GM12878 (cell line): ENCODE results near the gene SIRT7. TPM values are rescaled to one million over a fixed set of nuclear protein-coding genes. Genes with fewer than 3 reads are reported as not detected.
A peak's percentile ranks its signal among the peaks of the same experiment; 100 is the strongest.

Source experiments
- ATF2 ChIP-seq: IDR thresholded peaks from 2 replicates; pipeline ENCODE4 v1.6.1; 2012; ENCODE audit warnings: low read length, inconsistent platforms
- BACH1 ChIP-seq: fragments of 450-650 bp; IDR thresholded peaks from 2 replicates; pipeline ENCODE4 v1.6.1; 2017; ENCODE audit warnings: mild to moderate bottlenecking, borderline replicate concordance
- BHLHE40 ChIP-seq, 2 experiments: fragments of 450-650 bp in 1 of 2; IDR thresholded peaks; 2 replicates each; pipeline ENCODE4 v1.6.1; 2011 to 2017; ENCODE audit warnings: low read depth in 2 of 2, borderline replicate concordance in 1 of 2, improper control_type of control experiment in 1 of 2, low read length in 1 of 2, mild to moderate bottlenecking in 1 of 2
- CREM ChIP-seq: IDR thresholded peaks from 2 replicates; pipeline ENCODE4 v1.6.1; 2014; ENCODE audit warnings: antibody characterized with exemption, low read depth
- HDAC2 ChIP-seq: fragments of 200-600 bp; sonication (generic); IDR thresholded peaks from 2 replicates; pipeline ENCODE4 v1.6.1; 2017
- IKZF1 ChIP-seq: fragments of 450-650 bp; conservative IDR thresholded peaks from 2 replicates; pipeline ENCODE4 v1.6.1; 2017; ENCODE audit warnings: antibody characterized with exemption, mild to moderate bottlenecking
- IRF4 ChIP-seq: IDR thresholded peaks from 2 replicates; pipeline ENCODE4 v1.6.1; 2011; ENCODE audit warnings: low read depth, low read length
- MEF2B ChIP-seq: fragments of 450-650 bp; IDR thresholded peaks from 2 replicates; pipeline ENCODE4 v1.6.1; 2018; ENCODE audit warnings: mild to moderate bottlenecking, moderate library complexity; ENCODE audit not compliant: partially characterized antibody, poor library complexity, severe bottlenecking
- MLLT1 ChIP-seq: fragments of 450-650 bp; IDR thresholded peaks from 2 replicates; pipeline ENCODE4 v1.6.1; 2016; ENCODE audit warnings: mild to moderate bottlenecking
- MTA2 ChIP-seq: fragments of 450-650 bp; IDR thresholded peaks from 2 replicates; pipeline ENCODE4 v1.6.1; 2016; ENCODE audit warnings: low read depth, mild to moderate bottlenecking, moderate library complexity
- PAX5 ChIP-seq: IDR thresholded peaks from 2 replicates; pipeline ENCODE4 v1.6.1; 2011; ENCODE audit warnings: low read depth, low read length, borderline replicate concordance
- PAX8 ChIP-seq: fragments of 450-650 bp; IDR thresholded peaks from 2 replicates; pipeline ENCODE4 v1.6.1; 2017; ENCODE audit warnings: mild to moderate bottlenecking, moderate library complexity
- PKNOX1 ChIP-seq: fragments of 450-650 bp; IDR thresholded peaks from 2 replicates; pipeline ENCODE4 v1.6.1; 2016; ENCODE audit warnings: mild to moderate bottlenecking
- POLR2AphosphoS2 ChIP-seq: IDR thresholded peaks from 2 replicates; pipeline ENCODE4 v1.6.1; 2011; ENCODE audit warnings: low read depth, mild to moderate bottlenecking, low read length, improper control_type of control experiment, moderate library complexity
- RB1 ChIP-seq: fragments of 450-650 bp; formaldehyde crosslinking; IDR thresholded peaks from 2 replicates; pipeline ENCODE4 v1.6.1; 2017; ENCODE audit warnings: mild to moderate bottlenecking, borderline replicate concordance
- RELB ChIP-seq: fragments of 450-650 bp; IDR thresholded peaks from 2 replicates; pipeline ENCODE4 v1.6.1; 2017; ENCODE audit warnings: low read depth, mild to moderate bottlenecking, moderate library complexity
- SMAD5 ChIP-seq: IDR thresholded peaks from 2 replicates; pipeline ENCODE4 v1.6.1; 2016; ENCODE audit warnings: antibody characterized with exemption, low read depth
- STAT3 ChIP-seq: IDR thresholded peaks from 2 replicates; pipeline ENCODE4 v1.6.1; 2011; ENCODE audit warnings: low read depth, low read length, improper control_type of control experiment
- polyA plus RNA-seq, 11 experiments: library from polyadenylated mRNA; depleted of rRNA in 4 of 11; unstranded in 6 of 11; stranded (reverse) in 5 of 11; fragments of >200 nt; fragmentation: Nextera tagmentation in 4 of 11; fragmentation: Illumina TruSeq in 1 of 11; extraction: Ambion mirVana in 4 of 11; extraction: Trizol in 1 of 11; gene quantifications; 1 replicate in 1 of 11; 2 replicates in 10 of 11; pipeline versions ENCODE4 v1.2.1 to v1.2.3, GENCODE V29; 2011 to 2016; ENCODE audit warnings: inconsistent platforms in 2 of 11, missing spikeins in 2 of 11, low read depth in 1 of 11
- total RNA-seq, 4 experiments: library from RNA; depleted of rRNA in 3 of 4; stranded (reverse); fragments of >200 nt in 3 of 4; fragmentation: Illumina TruSeq in 1 of 4; extraction: Trizol in 1 of 4; gene quantifications; 2 replicates each; pipeline versions ENCODE4 v1.2.1 to v1.2.3, GENCODE V29; 2013 to 2021
- TF ChIP-seq, protein P1 (sequence below): fragments of 450-650 bp; IDR thresholded peaks from 2 replicates; pipeline ENCODE4 v1.6.1; 2018; ENCODE audit warnings: borderline replicate concordance, mild to moderate bottlenecking; ENCODE audit not compliant: partially characterized antibody

Gene SIRT7
- total and polyA plus RNA-seq, 10 of the 15 experiments (the other 5 are each of a cell fraction or from before 2014, with no cell fraction given): 1.2 to 56.2 (median 22.7) TPM

DNA sequence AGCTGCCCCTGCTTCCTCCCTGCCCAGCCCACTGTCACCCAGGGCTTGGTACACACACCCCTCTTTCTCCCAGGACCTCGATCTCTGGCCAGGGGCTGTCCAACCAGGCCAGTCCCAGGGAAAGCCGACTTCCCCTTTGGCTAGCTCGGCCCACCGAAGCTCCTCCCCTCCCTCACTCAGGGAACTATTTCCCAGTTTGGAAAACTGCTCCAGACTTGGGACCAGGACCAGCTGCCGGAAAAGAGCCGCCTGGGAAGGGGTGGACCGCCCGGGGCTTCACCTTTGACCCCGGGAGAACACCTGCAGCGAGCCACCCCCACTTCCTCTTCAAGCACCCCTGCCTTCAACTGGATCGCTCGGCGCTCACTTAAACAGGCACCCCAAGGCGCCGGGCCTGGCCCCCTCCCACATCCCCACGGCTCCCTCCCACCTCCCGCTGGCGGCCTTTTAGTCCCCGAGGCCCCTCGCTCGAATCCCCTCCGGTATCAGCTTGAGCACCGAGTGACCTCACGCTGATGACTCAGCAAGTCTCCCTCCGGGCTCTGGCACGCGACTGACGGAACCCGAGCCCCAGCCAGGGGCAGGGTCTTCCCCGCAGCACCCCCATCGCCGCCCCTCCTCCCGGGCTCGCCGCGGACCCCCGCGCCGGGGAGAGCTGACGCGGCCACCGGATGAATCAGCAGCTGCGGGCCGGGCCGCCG, 8.6 kb upstream of the SIRT7 start (continued):
- peak; percentile 91 for TF ChIP-seq MLLT1
- no peak for TF ChIP-seq PAX8
- peak; percentile 32; the same call in 1 of the 2 replicates for TF ChIP-seq MTA2
- TF ChIP-seq PAX5: peak; percentile 46; the same call in 1 of the 2 replicates
- no peak for TF ChIP-seq HDAC2
- no peak for TF ChIP-seq RB1
- TF ChIP-seq IRF4: no peak
- TF ChIP-seq PKNOX1: no peak
- peak; percentile 10; the same call in 1 of the 2 replicates for TF ChIP-seq CREM
- peak; percentile 74 for TF ChIP-seq IKZF1
- 0 out of 2 replicates have a peak, but pooled peaks have one; percentile 25 for TF ChIP-seq RELB
- TF ChIP-seq MEF2B: no peak
- TF ChIP-seq SMAD5: no peak
- peak; percentile 87 for TF ChIP-seq BACH1
- TF ChIP-seq, protein P1, sequence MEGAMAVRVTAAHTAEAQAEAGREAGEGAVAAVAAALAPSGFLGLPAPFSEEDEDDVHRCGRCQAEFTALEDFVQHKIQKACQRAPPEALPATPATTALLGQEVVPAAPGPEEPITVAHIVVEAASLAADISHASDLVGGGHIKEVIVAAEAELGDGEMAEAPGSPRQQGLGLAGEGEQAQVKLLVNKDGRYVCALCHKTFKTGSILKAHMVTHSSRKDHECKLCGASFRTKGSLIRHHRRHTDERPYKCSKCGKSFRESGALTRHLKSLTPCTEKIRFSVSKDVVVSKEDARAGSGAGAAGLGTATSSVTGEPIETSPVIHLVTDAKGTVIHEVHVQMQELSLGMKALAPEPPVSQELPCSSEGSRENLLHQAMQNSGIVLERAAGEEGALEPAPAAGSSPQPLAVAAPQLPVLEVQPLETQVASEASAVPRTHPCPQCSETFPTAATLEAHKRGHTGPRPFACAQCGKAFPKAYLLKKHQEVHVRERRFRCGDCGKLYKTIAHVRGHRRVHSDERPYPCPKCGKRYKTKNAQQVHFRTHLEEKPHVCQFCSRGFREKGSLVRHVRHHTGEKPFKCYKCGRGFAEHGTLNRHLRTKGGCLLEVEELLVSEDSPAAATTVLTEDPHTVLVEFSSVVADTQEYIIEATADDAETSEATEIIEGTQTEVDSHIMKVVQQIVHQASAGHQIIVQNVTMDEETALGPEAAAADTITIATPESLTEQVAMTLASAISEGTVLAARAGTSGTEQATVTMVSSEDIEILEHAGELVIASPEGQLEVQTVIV: no peak
- TF ChIP-seq STAT3: no peak
- TF ChIP-seq BHLHE40 (IDR thresholded peaks at IDR 0.05; ENCODE audit: borderline replicate concordance in 1 of 2, low read depth in 2 of 2, low read length in 1 of 2): peak; percentile 80 to 93
- TF ChIP-seq POLR2AphosphoS2: no peak
- TF ChIP-seq ATF2: no peak
